Panc1 (cell line): ENCODE measurements around the gene SLC9A9. TPM values are rescaled to one million over a fixed set of nuclear protein-coding genes. Genes with fewer than 3 reads are reported as not detected.
"Not testable (repeated sequence)": the region's sequence is repeated elsewhere in the genome, so short reads cannot be mapped to it uniquely, and the experiment has no call there.

ENCODE experiments used
- ATAC-seq: fragments of 200-7000 bp; cut with Tn5 transposase; 2 replicates; pipeline ENCODE4 v1.9.1; 2020; ENCODE audit warnings: mild to moderate bottlenecking, moderate library complexity
- BruUV-seq: library from RNA; stranded (reverse); fragments of 400-500 nt; replicated peaks from 2 replicates; lab custom pipeline; 2021; lab: Mats Ljungman, UMichigan
- CTCF ChIA-PET: fragments of 300-600 bp; sonication (Branson Sonifier 250); formaldehyde crosslinking; loops from one replicate; lab custom pipeline; 2022; ENCODE audit warnings: antibody characterized with exemption; lab: Charles Lee
- POLR2A ChIA-PET: fragments of 300-600 bp; sonication (Branson Sonifier 250); formaldehyde crosslinking; loops from one replicate; lab custom pipeline; 2022; ENCODE audit warnings: antibody characterized with exemption; lab: Charles Lee
- DNase-seq: peaks from one replicate; pipeline ENCODE4 v3.0.0-alpha.2; 2010; ENCODE audit warnings: low read depth, low spot score
- H3K27ac ChIP-seq: 2 replicates; pipeline ENCODE4 v1.5.1; 2011; ENCODE audit warnings: mild to moderate bottlenecking, low read length, inconsistent platforms
- H3K27me3 ChIP-seq: fragments of 200-500 bp; sonication (Bioruptor generic); 2 replicates; pipeline ENCODE4 v1.6.0; 2014; ENCODE audit warnings: low read length, inconsistent platforms; ENCODE audit not compliant: control insufficient read depth, insufficient read depth
- H3K36me3 ChIP-seq: fragments of 200-500 bp; sonication (Bioruptor generic); 2 replicates; pipeline ENCODE4 v1.5.1; 2014; ENCODE audit warnings: inconsistent platforms, mild to moderate bottlenecking, low read length, moderate library complexity; ENCODE audit not compliant: control insufficient read depth, insufficient read depth
- H3K4me1 ChIP-seq: 2 replicates; pipeline ENCODE4 v1.5.1; 2011; ENCODE audit warnings: inconsistent platforms, mild to moderate bottlenecking, low read length, moderate library complexity; ENCODE audit not compliant: control insufficient read depth, insufficient read depth
- H3K4me3 ChIP-seq, 2 experiments: 2 replicates each; pipeline ENCODE4 v1.5.1; 2011 to 2012; ENCODE audit warnings: low read depth in 2 of 2, low read length in 2 of 2, mild to moderate bottlenecking in 2 of 2, inconsistent platforms in 1 of 2, moderate library complexity in 1 of 2
- H3K9me3 ChIP-seq: fragments of 200-500 bp; sonication (Bioruptor generic); 2 replicates; pipeline ENCODE4 v1.5.1; 2014; ENCODE audit warnings: low read depth, mild to moderate bottlenecking, inconsistent platforms, low read length, moderate library complexity; ENCODE audit not compliant: control insufficient read depth, insufficient read depth
- CTCF ChIP-seq: fragments of 450-650 bp; IDR thresholded peaks from 2 replicates; pipeline ENCODE4 v1.5.1; 2017; ENCODE audit warnings: mild to moderate bottlenecking
- POLR2AphosphoS5 ChIP-seq: IDR thresholded peaks from 2 replicates; pipeline ENCODE4 v1.6.1; 2012; ENCODE audit warnings: mild to moderate bottlenecking, low read depth, low read length, moderate library complexity
- REST ChIP-seq, 2 experiments: IDR thresholded peaks; 2 replicates each; pipeline ENCODE4 v1.6.1; 2011 to 2012; ENCODE audit warnings: low read depth in 2 of 2, control low read depth in 1 of 2, low read length in 1 of 2, mild to moderate bottlenecking in 1 of 2, moderate library complexity in 1 of 2; ENCODE audit not compliant: insufficient read depth in 1 of 2
- SIN3A ChIP-seq: IDR thresholded peaks from 2 replicates; pipeline ENCODE4 v1.6.1; 2012; ENCODE audit warnings: low read depth, mild to moderate bottlenecking, low read length, moderate library complexity, borderline replicate concordance; ENCODE audit not compliant: insufficient read depth
- TCF7L2 ChIP-seq: IDR thresholded peaks from 2 replicates; pipeline ENCODE4 v1.6.1; 2011; ENCODE audit warnings: mild to moderate bottlenecking, low read depth, low read length, inconsistent platforms
- in situ Hi-C: cut with HindIII; loops from 2 replicates; pipeline ENCODE4 v1.10.0; 2016; ENCODE audit warnings: low sequenced_read_pairs, low pct_unique_long_range_greater_than_20kb
- intact Hi-C: fragments of 100-400 bp; cut with micrococcal nuclease; formaldehyde crosslinking; loops from one replicate; pipeline ENCODE4 v1.10.0; 2022; ENCODE audit not compliant: unreplicated experiment
- total RNA-seq: library from RNA; stranded (reverse); gene quantifications from one replicate; pipeline ENCODE4 v1.2.1, GENCODE V29; 2021; ENCODE audit not compliant: unreplicated experiment

The SLC9A9 gene
- total RNA-seq, 1 experiment from 2014 or later = not detected

- Histone ChIP-seq H3K27ac (no peak overlapping the region), H3K9me3 (no peaks in the 10 kb centered on the region), H3K4me1 (no peaks in the 10 kb centered on the region), H3K4me3 (no peak overlapping the region), H3K27me3 (no peaks in the 10 kb centered on the region), H3K36me3 (no peaks in the 10 kb centered on the region)
- POLR2A ChIA-PET = no interaction called here
- BruUV-seq = no TSS peak
- no peak for ATAC-seq
- intact Hi-C loops (no loop called here), in situ Hi-C loops (no loop called here)
- TF ChIP-seq SIN3A (no peak), CTCF (peak; percentile 41; the same call in 1 of the 2 replicates)
- CTCF ChIA-PET = interaction anchor here (1.0 kb wide), 1 partner anchor 226 kb away, joined by 3 read pairs; no protein-coding TSS in a partner anchor
- no peak for DNase-seq
These were observed 414.4 kb downstream of the SLC9A9 start for GRCh38 chr3:143433787-143434378.

GRCh38 chr3:143431298-143431697, 417.0 kb downstream of the SLC9A9 start:
- POLR2A ChIA-PET, in situ Hi-C loops, H3K4me1 ChIP-seq, H3K9me3 ChIP-seq, intact Hi-C loops, H3K4me3 ChIP-seq, BruUV-seq, ATAC-seq, DNase-seq, H3K27me3 ChIP-seq, H3K27ac ChIP-seq, H3K36me3 ChIP-seq: not testable (repeated sequence)
- CTCF ChIA-PET = interaction anchor here (0.6 kb wide), 1 partner anchor 268 kb away, joined by 3 read pairs; no protein-coding TSS in a partner anchor

- ATAC-seq (no peak), DNase-seq (no peak)
- CTCF ChIA-PET = interaction anchor here (0.6 kb wide), 1 partner anchor 269 kb away, joined by 3 read pairs; no protein-coding TSS in a partner anchor
- Histone ChIP-seq H3K27me3 (no peaks in the 10 kb centered on the region), H3K27ac (no peak overlapping the region), H3K36me3 (no peaks in the 10 kb centered on the region), H3K4me1 (no peaks in the 10 kb centered on the region), H3K9me3 (no peaks in the 10 kb centered on the region), H3K4me3 (no peak overlapping the region)
- POLR2A ChIA-PET = no interaction called here
- TF ChIP-seq POLR2AphosphoS5 = no peak
- TF ChIP-seq TCF7L2 = no peak
- TF ChIP-seq REST (IDR thresholded peaks at IDR 0.05; ENCODE audit: insufficient read depth in 1 of 2, low read depth in 2 of 2, low read length in 1 of 2) = no peak
- no peak for TF ChIP-seq CTCF
- no peak for TF ChIP-seq SIN3A
- BruUV-seq = no TSS peak
- intact Hi-C loops = no loop called here
- in situ Hi-C loops = no loop called here
These were observed 417.7 kb downstream of the SLC9A9 start for GRCh38 chr3:143430568-143430967.
